ENCODE results near the gene MAN1C1. TPM values are rescaled to one million over a fixed set of nuclear protein-coding genes. Genes with fewer than 3 reads are reported as not detected.

The MAN1C1 gene
- total and polyA plus RNA-seq, 2 donors (not counting 3 experiments of a cell fraction or from before 2014, with no cell fraction given) = 1.5 to 4.0 TPM

DNA sequence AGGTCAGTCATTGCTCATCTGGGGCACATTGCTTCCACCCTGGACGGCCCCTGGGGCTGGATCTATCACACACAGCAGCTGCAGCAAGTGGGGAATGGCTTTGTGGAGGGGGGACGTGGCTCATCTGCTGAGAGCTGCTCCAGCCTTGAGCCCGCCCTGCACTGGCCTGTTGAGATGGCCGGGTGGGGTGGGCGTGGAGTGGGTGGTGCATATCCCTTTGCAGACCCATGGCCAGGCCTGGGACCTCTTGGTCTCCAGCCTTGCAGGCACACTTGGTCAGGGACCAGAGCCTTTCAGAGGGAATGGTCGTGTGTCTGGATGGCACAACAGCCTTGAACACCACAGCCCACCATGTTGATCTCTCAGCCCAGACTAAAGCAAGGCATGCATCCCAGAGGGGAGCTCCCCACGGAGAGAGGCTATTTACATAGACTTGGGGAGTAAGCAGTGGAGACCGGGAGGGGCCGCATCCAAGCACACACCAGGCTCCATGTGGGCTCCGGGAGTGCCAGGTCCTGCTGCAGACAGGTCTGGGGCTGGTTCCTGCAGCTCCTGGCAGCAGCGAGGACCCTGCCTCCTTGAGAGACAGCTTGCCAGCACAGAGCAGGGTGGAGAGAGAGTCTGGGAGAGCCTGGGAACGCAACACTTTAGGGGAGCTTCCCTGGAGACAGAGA, 130.6 kb downstream of the MAN1C1 start:
- Histone ChIP-seq H3K9ac (replicated peaks; ENCODE audit: extremely low read depth, insufficient read depth, low read length) (no peak overlapping the region), H3K4me3 (replicated peaks in 1 of 3; ENCODE audit: insufficient read depth in 1 of 3, low read depth in 1 of 3, low read length in 3 of 3) (no peak overlapping the region), H3K79me2 (ENCODE audit: control insufficient read depth, insufficient read depth, low read length) (no peaks in the 10 kb centered on the region), H3K27ac (ENCODE audit: insufficient read depth, low read depth, low read length) (no peak overlapping the region), H3K4me2 (ENCODE audit: insufficient read depth, low read length) (no peak overlapping the region), H3K27me3 (ENCODE audit: control insufficient read depth in 2 of 2, insufficient read depth in 2 of 2, low read length in 2 of 2) (peaks cover 0 to 3% of the 10 kb centered on the region in 2 experiments), H3K4me1 (ENCODE audit: control insufficient read depth, extremely low read depth, insufficient read depth, low read length) (no peaks in the 10 kb centered on the region), H2AFZ (ENCODE audit: low read depth, low read length) (no peak overlapping the region), H3K9me3 (replicated peaks; ENCODE audit: control insufficient read depth, insufficient read depth, low read length) (no peaks in the 10 kb centered on the region), H3K9me1 (replicated peaks; ENCODE audit: control insufficient read depth, extremely low read depth, insufficient read depth, low read length) (no peaks in the 10 kb centered on the region), H3K36me3 (ENCODE audit: control insufficient read depth in 2 of 2, extremely low read depth in 1 of 2, insufficient read depth in 2 of 2, low read length in 2 of 2) (no peaks in the 10 kb centered on the region), H4K20me1 (replicated peaks; ENCODE audit: control insufficient read depth, extremely low read depth, insufficient read depth, low read length) (no peaks in the 10 kb centered on the region)
- CTCF ChIA-PET = interaction anchor here (1.0 to 2.3 kb wide), 2 partner anchors 9 to 11 kb away, joined by 3 to 7 read pairs; no protein-coding TSS in a partner anchor
- dilution Hi-C loops (cut with MboI; ENCODE audit: extremely low pct_ligation_motif_present, low sequenced_read_pairs) = no loop called here
- DNase-seq (ENCODE audit: low read depth, low spot score) = no peak
- TF ChIP-seq EZH2 (IDR thresholded peaks at IDR 0.05; ENCODE audit: borderline replicate concordance, low read depth, low read length, severe bottlenecking) = no peak
- TF ChIP-seq JUN (IDR thresholded peaks at IDR 0.05; ENCODE audit: borderline replicate concordance, insufficient read depth, insufficient read length, low read depth) = no peak
- TF ChIP-seq MYC (IDR thresholded peaks at IDR 0.05; ENCODE audit: low read depth, low read length) = no peak
- TF ChIP-seq, protein P1, sequence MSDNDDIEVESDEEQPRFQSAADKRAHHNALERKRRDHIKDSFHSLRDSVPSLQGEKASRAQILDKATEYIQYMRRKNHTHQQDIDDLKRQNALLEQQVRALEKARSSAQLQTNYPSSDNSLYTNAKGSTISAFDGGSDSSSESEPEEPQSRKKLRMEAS (IDR thresholded peaks at IDR 0.05; ENCODE audit: insufficient read depth, insufficient read length) = no peak
- no peak for TF ChIP-seq FOS (IDR thresholded peaks at IDR 0.05; ENCODE audit: borderline replicate concordance, insufficient read depth, low read length)
- TF ChIP-seq, protein P2, sequence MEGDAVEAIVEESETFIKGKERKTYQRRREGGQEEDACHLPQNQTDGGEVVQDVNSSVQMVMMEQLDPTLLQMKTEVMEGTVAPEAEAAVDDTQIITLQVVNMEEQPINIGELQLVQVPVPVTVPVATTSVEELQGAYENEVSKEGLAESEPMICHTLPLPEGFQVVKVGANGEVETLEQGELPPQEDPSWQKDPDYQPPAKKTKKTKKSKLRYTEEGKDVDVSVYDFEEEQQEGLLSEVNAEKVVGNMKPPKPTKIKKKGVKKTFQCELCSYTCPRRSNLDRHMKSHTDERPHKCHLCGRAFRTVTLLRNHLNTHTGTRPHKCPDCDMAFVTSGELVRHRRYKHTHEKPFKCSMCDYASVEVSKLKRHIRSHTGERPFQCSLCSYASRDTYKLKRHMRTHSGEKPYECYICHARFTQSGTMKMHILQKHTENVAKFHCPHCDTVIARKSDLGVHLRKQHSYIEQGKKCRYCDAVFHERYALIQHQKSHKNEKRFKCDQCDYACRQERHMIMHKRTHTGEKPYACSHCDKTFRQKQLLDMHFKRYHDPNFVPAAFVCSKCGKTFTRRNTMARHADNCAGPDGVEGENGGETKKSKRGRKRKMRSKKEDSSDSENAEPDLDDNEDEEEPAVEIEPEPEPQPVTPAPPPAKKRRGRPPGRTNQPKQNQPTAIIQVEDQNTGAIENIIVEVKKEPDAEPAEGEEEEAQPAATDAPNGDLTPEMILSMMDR (IDR thresholded peaks at IDR 0.05; ENCODE audit: extremely low read depth in 1 of 2, insufficient read depth in 1 of 2, low read depth in 1 of 2, low read length in 2 of 2) = no peak
- TF ChIP-seq GATA2 (IDR thresholded peaks at IDR 0.05; ENCODE audit: insufficient read depth, insufficient read length, low read depth, low read length) = no peak
- TF ChIP-seq POLR2A (IDR thresholded peaks at IDR 0.05; ENCODE audit: low read depth, low read length) = no peak
- TF ChIP-seq POLR2AphosphoS5 (IDR thresholded peaks at IDR 0.05; ENCODE audit: insufficient read depth, low read depth, low read length) = no peak
- no peak for FAIRE-seq
- POLR2A ChIA-PET = no interaction called here
- no TSS peak for BruUV-seq (replicated peaks)
- intact Hi-C loops (cut with micrococcal nuclease) = no loop called here

Measured in endothelial cell of umbilical vein (primary cell).